Cardiac septum (tissue), 1 donor: ENCODE results near the gene UBE3B. TPM values are rescaled to one million over a fixed set of nuclear protein-coding genes. Genes with fewer than 3 reads are reported as not detected.
"Not testable (repeated sequence)": the region's sequence is repeated elsewhere in the genome, so short reads cannot be mapped to it uniquely, and the experiment has no call there.

Experiments used
- DNase-seq: peaks from one replicate; pipeline ENCODE4 v3.0.0-alpha.2; 2020; ENCODE audit warnings: low spot score
- intact Hi-C: fragments of 100-400 bp; cut with DNase I; formaldehyde crosslinking; loops from one replicate; pipeline ENCODE4 v1.14.0; 2022
- long read RNA-seq: library from polyadenylated mRNA; unstranded; transcript quantifications from one replicate; pipeline ENCODE4 v2.0.0, GENCODE V29; 2021
- total RNA-seq: library from RNA; stranded (reverse); fragmentation: NEBNext Ultra II Directional; extraction: Animal tissue kit (Norgen Biotek cat#: 25700); gene quantifications from one replicate; pipeline ENCODE4 v1.2.1, GENCODE V29; 2021
- donor health status: DM: no; HTN: no; CAD: no.

The UBE3B gene
- 47.1 TPM for total RNA-seq
- long read RNA-seq, full-length matches to known transcripts, result 12 of 43 reads
- long read RNA-seq, partial matches to known transcripts, result 9 of 43 reads
- long read RNA-seq, other reads (novel, unspliced or antisense), result 22 of 43 reads

GRCh38 chr12:109477185-109477962 lies at the start of gene UBE3B, which contains the start of gene KCTD10:
TSS of gene UBE3B (plus strand) at chr12:109477634. CDS start at chr12:109483552, 5,918 bp downstream.
TSS of gene KCTD10 (minus strand) at chr12:109477300. CDS start at chr12:109477262, 38 bp downstream.
- DNase-seq, result peak; percentile 95
- intact Hi-C loops, result loop anchor here (5.0 kb wide), 1 partner anchor 45 kb away; no protein-coding TSS in a partner anchor

- DNase-seq, result peak; percentile 88
Measured at GRCh38 chr12:109428037-109428629, 49.3 kb upstream of the UBE3B start.

GRCh38 chr12:109428804-109429203 lies 48.6 kb upstream of the UBE3B start:
- DNase-seq, result not testable (repeated sequence)
- intact Hi-C loops, result loop anchor here (5.0 to 10.0 kb wide), 3 partner anchors 143 to 346 kb away; partner anchors contain the start of genes MMAB and MVK

More at GRCh38 chr12:109428037-109428629, 49.3 kb upstream of the UBE3B start:
- intact Hi-C loops, result loop anchor here (5.0 to 10.0 kb wide), 3 partner anchors 144 to 347 kb away; partner anchors contain the start of genes MMAB and MVK

- DNase-seq, result no peak
- intact Hi-C loops, result loop anchor here (5.0 kb wide), 1 partner anchor 47 kb away; the partner anchor contains the start of genes KCTD10 and UBE3B
Measured at GRCh38 chr12:109430244-109430643, 47.2 kb upstream of the UBE3B start.

- DNase-seq, result no peak
- intact Hi-C loops, result loop anchor here (5.0 kb wide), 1 partner anchor 45 kb away; the partner anchor contains the start of genes KCTD10 and UBE3B
Measured at GRCh38 chr12:109432431-109432830, 45.0 kb upstream of the UBE3B start.

- intact Hi-C loops, result loop anchor here (5.0 kb wide), 1 partner anchor 44 kb away; the partner anchor contains the start of genes KCTD10 and UBE3B
- DNase-seq, result peak; percentile 88
Measured at GRCh38 chr12:109432842-109433304, 44.6 kb upstream of the UBE3B start.

GRCh38 chr12:109433618-109434017 lies 43.8 kb upstream of the UBE3B start:
- intact Hi-C loops, result loop anchor here (5.0 kb wide), 1 partner anchor 44 kb away; the partner anchor contains the start of genes KCTD10 and UBE3B

GRCh38 chr12:109434582-109434981 lies 42.9 kb upstream of the UBE3B start:
- intact Hi-C loops, result loop anchor here (5.0 kb wide), 1 partner anchor 43 kb away; the partner anchor contains the start of genes KCTD10 and UBE3B
- DNase-seq, result no peak

More at GRCh38 chr12:109433618-109434017, 43.8 kb upstream of the UBE3B start:
- DNase-seq, result no peak

GRCh38 chr12:109435428-109436187 lies 41.8 kb upstream of the UBE3B start:
- intact Hi-C loops, result no loop called here
- no peak for DNase-seq

GRCh38 chr12:109436188-109436560 lies 41.3 kb upstream of the UBE3B start:
- intact Hi-C loops, result no loop called here
- DNase-seq, result no peak

GRCh38 chr12:109439181-109439580 lies 38.3 kb upstream of the UBE3B start:
- intact Hi-C loops, result no loop called here
- no peak for DNase-seq

- DNase-seq, intact Hi-C loops: not testable (repeated sequence)
Measured at GRCh38 chr12:109439951-109440350, 37.5 kb upstream of the UBE3B start.

- no peak for DNase-seq
Measured at GRCh38 chr12:109440851-109441490, 36.5 kb upstream of the UBE3B start.

GRCh38 chr12:109443794-109444193 lies 33.6 kb upstream of the UBE3B start:
- no peak for DNase-seq

More at GRCh38 chr12:109440851-109441490, 36.5 kb upstream of the UBE3B start:
- intact Hi-C loops, result no loop called here

GRCh38 chr12:109444259-109444658 lies 33.2 kb upstream of the UBE3B start:
- intact Hi-C loops, result no loop called here
- DNase-seq, result no peak

More at GRCh38 chr12:109443794-109444193, 33.6 kb upstream of the UBE3B start:
- intact Hi-C loops, result no loop called here

- intact Hi-C loops, result no loop called here
- no peak for DNase-seq
Measured at GRCh38 chr12:109445191-109445609, 32.2 kb upstream of the UBE3B start.

GRCh38 chr12:109446869-109447268 lies 30.6 kb upstream of the UBE3B start:
- DNase-seq, result no peak
- intact Hi-C loops, result no loop called here

- no peak for DNase-seq
- intact Hi-C loops, result no loop called here
Measured at GRCh38 chr12:109447482-109447881, 30.0 kb upstream of the UBE3B start.
